ENCODE data around the gene LHPP.

DNA sequence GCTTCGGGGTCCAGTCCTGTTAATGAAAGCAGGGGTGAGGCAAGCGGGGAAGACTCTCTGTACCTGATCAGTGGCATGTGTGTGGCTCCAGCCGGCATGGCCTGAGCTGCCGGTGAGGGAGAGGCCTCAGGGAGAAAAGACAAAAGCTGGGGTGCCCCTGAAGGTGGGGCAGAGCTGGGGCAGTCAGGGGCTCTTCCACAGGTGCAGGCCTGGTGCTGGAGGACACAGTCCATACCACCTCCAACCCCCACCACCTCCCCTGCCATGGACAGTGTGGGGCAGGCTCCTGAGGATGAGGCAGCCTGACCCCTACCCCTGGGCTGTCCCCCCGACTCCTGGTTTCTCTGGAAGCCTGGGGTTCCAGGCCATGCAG lies 129.5 kb downstream of the LHPP start:
- TF ChIP-seq, protein P1, sequence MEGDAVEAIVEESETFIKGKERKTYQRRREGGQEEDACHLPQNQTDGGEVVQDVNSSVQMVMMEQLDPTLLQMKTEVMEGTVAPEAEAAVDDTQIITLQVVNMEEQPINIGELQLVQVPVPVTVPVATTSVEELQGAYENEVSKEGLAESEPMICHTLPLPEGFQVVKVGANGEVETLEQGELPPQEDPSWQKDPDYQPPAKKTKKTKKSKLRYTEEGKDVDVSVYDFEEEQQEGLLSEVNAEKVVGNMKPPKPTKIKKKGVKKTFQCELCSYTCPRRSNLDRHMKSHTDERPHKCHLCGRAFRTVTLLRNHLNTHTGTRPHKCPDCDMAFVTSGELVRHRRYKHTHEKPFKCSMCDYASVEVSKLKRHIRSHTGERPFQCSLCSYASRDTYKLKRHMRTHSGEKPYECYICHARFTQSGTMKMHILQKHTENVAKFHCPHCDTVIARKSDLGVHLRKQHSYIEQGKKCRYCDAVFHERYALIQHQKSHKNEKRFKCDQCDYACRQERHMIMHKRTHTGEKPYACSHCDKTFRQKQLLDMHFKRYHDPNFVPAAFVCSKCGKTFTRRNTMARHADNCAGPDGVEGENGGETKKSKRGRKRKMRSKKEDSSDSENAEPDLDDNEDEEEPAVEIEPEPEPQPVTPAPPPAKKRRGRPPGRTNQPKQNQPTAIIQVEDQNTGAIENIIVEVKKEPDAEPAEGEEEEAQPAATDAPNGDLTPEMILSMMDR (IDR thresholded peaks at IDR 0.05) = no peak
- TF ChIP-seq POLR2A (IDR thresholded peaks at IDR 0.05) (no peak), EP300 (IDR thresholded peaks at IDR 0.05) (no peak)
